Fibroblast of pulmonary artery (primary cell): ENCODE data around the gene LRWD1.

Experiments
- DNase-seq: peaks from one replicate; pipeline ENCODE4 v3.0.0-alpha.2; 2010; ENCODE audit warnings: low read depth
- H3K4me3 ChIP-seq: replicated peaks from 2 replicates; pipeline ENCODE4 v1.5.1; 2011; ENCODE audit warnings: low read depth, mild to moderate bottlenecking, control low read depth, low read length, moderate library complexity
- CTCF ChIP-seq: IDR thresholded peaks from 2 replicates; pipeline ENCODE4 v1.5.1; 2011; ENCODE audit warnings: mild to moderate bottlenecking, control low read depth, low read length, inconsistent platforms; ENCODE audit errors: missing control alignments

Gene LRWD1

GRCh38 chr7:102424787-102425218, 40.0 kb upstream of the LRWD1 start:
- no peak for DNase-seq
- no peak overlapping the region for H3K4me3 ChIP-seq
- no peak for TF ChIP-seq CTCF

- DNase-seq = no peak
- no peak overlapping the region for H3K4me3 ChIP-seq
- TF ChIP-seq CTCF = no peak
These were observed 39.0 kb upstream of the LRWD1 start for GRCh38 chr7:102425639-102426267.

- no peak for DNase-seq
- no peak overlapping the region for H3K4me3 ChIP-seq
- no peak for TF ChIP-seq CTCF
These were observed 38.3 kb upstream of the LRWD1 start for GRCh38 chr7:102426268-102427018.

GRCh38 chr7:102427019-102427405, 37.8 kb upstream of the LRWD1 start:
- TF ChIP-seq CTCF = no peak
- DNase-seq = no peak
- H3K4me3 ChIP-seq = no peak overlapping the region

- TF ChIP-seq CTCF = no peak
- no peak overlapping the region for H3K4me3 ChIP-seq
- no peak for DNase-seq
These were observed 35.5 kb upstream of the LRWD1 start for GRCh38 chr7:102429141-102429899.

- no peak for DNase-seq
- no peak for TF ChIP-seq CTCF
- H3K4me3 ChIP-seq = no peak overlapping the region
These were observed 33.0 kb upstream of the LRWD1 start for GRCh38 chr7:102431617-102432298.
